K562 (cell line): Measurements from ENCODE around the gene COPS6. TPM values are rescaled to one million over a fixed set of nuclear protein-coding genes. Genes with fewer than 3 reads are reported as not detected.
A peak's percentile ranks its signal among the peaks of the same experiment; 100 is the strongest.

Experiments used
- ATF1 ChIP-seq, 2 experiments: fragments of 450-650 bp in 1 of 2; IDR thresholded peaks; 2 replicates each; pipeline ENCODE4 v1.6.1; 2016; ENCODE audit warnings: missing compliant biosample characterization in 1 of 2, missing genetic modification characterization in 1 of 2
- CBX1 ChIP-seq: sonication (generic); IDR thresholded peaks from 2 replicates; pipeline ENCODE4 v1.6.1; 2016; ENCODE audit warnings: antibody characterized with exemption, low read depth, mild to moderate bottlenecking
- CEBPB ChIP-seq: fragments of 450-650 bp; IDR thresholded peaks from 2 replicates; pipeline ENCODE4 v1.6.1; 2016; ENCODE audit warnings: missing genetic modification characterization, missing compliant biosample characterization
- FOSL1 ChIP-seq: fragments of 200-800 bp; sonication (Bioruptor generic); conservative IDR thresholded peaks from 2 replicates; pipeline ENCODE4 v1.6.1; 2016; ENCODE audit warnings: missing genetic modification characterization, missing compliant biosample characterization
- NONO ChIP-seq, 2 experiments: fragments of 200-400 bp in 1 of 2; fragments of 450-650 bp in 1 of 2; formaldehyde crosslinking in 1 of 2; IDR thresholded peaks; 2 replicates each; pipeline ENCODE4 v1.6.1; 2017; ENCODE audit warnings: low read depth in 2 of 2, mild to moderate bottlenecking in 2 of 2, moderate library complexity in 2 of 2, low read length in 1 of 2
- PRPF4 ChIP-seq: fragments of 200-400 bp; formaldehyde crosslinking; IDR thresholded peaks from one replicate; pipeline ENCODE4 v1.6.1; 2017; ENCODE audit warnings: low read length, low read depth, mild to moderate bottlenecking; ENCODE audit not compliant: insufficient read depth, poor library complexity, severe bottlenecking
- SAP30 ChIP-seq: fragments of 200-600 bp; sonication (generic); IDR thresholded peaks from 2 replicates; pipeline ENCODE4 v1.6.1; 2012; ENCODE audit warnings: borderline replicate concordance, low read depth, mild to moderate bottlenecking, moderate library complexity, low read length, control low read depth, inconsistent platforms; ENCODE audit not compliant: insufficient read depth, poor library complexity, severe bottlenecking
- ZFP1 ChIP-seq: fragments of 450-650 bp; formaldehyde crosslinking; IDR thresholded peaks from 2 replicates; pipeline ENCODE4 v1.4.0; 2020; ENCODE audit warnings: mild to moderate bottlenecking, mixed read lengths
- ZKSCAN8 ChIP-seq: fragments of 200-800 bp; sonication (Bioruptor generic); IDR thresholded peaks from 2 replicates; pipeline ENCODE4 v1.6.1; 2016; ENCODE audit warnings: missing genetic modification characterization, missing compliant biosample characterization
- polyA plus RNA-seq, 8 experiments: library from polyadenylated mRNA; depleted of rRNA in 4 of 8; stranded (reverse) in 5 of 8; unstranded in 3 of 8; fragments of >200 nt; fragmentation: Nextera tagmentation in 2 of 8; fragmentation: Illumina TruSeq in 1 of 8; extraction: Ambion mirVana in 2 of 8; extraction: Trizol in 1 of 8; gene quantifications; 2 replicates each; pipeline versions ENCODE4 v1.2.1 to v1.2.3, GENCODE V29; 2011 to 2014; ENCODE audit warnings: inconsistent platforms in 1 of 8, missing spikeins in 1 of 8
- total RNA-seq, 7 experiments: library from RNA; depleted of rRNA in 6 of 7; stranded (reverse); fragments of >200 nt in 6 of 7; fragmentation: Illumina TruSeq in 2 of 7; extraction: Trizol in 2 of 7; gene quantifications; 2 replicates each; pipeline versions ENCODE4 v1.2.1 to v1.2.3, GENCODE V29; 2011 to 2021; ENCODE audit warnings: low replicate concordance in 1 of 7
- TF ChIP-seq, protein P1 (sequence below): sonication (generic); formaldehyde crosslinking; IDR thresholded peaks from 2 replicates; pipeline ENCODE4 v1.8.0; 2023; ENCODE audit warnings: missing genetic modification reagents, mild to moderate bottlenecking, borderline replicate concordance
- TF ChIP-seq, protein P2 (sequence below): fragments of 450-650 bp; formaldehyde crosslinking; IDR thresholded peaks from 2 replicates; pipeline ENCODE4 v1.4.0; 2020; ENCODE audit warnings: mild to moderate bottlenecking, moderate library complexity
- TF ChIP-seq, protein P3 (sequence below): sonication (generic); formaldehyde crosslinking; IDR thresholded peaks from 2 replicates; pipeline ENCODE4 v1.8.1; 2023; ENCODE audit warnings: mild to moderate bottlenecking, missing genetic modification reagents

COPS6 gene
- total and polyA plus RNA-seq, 9 of the 15 experiments (the other 6 are each of a cell fraction or from before 2014, with no cell fraction given): 63.0 to 331 (median 168) TPM

DNA sequence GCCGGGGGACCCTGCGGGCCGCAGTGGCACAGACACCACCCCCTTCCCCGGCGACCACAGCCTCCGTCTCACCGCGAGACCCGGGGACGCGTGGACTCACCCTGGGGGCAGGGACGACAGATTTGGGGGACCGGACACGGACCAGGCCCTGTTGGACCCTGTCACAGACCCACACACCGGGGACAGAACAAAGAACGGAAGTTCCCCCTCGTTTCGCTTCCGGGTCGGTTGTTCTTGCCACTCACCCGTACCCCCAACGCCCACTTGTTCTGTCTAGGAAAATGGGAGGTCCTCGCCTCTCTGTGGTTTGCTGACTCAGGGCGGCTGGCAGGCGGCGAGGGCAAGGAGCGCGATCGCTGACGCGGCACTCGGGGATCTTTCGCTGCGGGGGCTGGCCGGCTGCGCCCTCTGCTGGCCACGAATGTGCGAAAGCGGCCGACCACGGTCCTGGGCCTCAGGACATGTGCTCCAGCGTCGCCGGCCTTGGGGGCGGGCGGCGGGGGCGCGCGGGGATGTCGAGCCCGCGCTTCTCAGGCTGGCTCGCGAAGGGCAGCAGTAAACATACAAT lies 7.2 kb upstream of the COPS6 start, which contains the start of gene ZNF3 (continued):
- TF ChIP-seq, protein P1, sequence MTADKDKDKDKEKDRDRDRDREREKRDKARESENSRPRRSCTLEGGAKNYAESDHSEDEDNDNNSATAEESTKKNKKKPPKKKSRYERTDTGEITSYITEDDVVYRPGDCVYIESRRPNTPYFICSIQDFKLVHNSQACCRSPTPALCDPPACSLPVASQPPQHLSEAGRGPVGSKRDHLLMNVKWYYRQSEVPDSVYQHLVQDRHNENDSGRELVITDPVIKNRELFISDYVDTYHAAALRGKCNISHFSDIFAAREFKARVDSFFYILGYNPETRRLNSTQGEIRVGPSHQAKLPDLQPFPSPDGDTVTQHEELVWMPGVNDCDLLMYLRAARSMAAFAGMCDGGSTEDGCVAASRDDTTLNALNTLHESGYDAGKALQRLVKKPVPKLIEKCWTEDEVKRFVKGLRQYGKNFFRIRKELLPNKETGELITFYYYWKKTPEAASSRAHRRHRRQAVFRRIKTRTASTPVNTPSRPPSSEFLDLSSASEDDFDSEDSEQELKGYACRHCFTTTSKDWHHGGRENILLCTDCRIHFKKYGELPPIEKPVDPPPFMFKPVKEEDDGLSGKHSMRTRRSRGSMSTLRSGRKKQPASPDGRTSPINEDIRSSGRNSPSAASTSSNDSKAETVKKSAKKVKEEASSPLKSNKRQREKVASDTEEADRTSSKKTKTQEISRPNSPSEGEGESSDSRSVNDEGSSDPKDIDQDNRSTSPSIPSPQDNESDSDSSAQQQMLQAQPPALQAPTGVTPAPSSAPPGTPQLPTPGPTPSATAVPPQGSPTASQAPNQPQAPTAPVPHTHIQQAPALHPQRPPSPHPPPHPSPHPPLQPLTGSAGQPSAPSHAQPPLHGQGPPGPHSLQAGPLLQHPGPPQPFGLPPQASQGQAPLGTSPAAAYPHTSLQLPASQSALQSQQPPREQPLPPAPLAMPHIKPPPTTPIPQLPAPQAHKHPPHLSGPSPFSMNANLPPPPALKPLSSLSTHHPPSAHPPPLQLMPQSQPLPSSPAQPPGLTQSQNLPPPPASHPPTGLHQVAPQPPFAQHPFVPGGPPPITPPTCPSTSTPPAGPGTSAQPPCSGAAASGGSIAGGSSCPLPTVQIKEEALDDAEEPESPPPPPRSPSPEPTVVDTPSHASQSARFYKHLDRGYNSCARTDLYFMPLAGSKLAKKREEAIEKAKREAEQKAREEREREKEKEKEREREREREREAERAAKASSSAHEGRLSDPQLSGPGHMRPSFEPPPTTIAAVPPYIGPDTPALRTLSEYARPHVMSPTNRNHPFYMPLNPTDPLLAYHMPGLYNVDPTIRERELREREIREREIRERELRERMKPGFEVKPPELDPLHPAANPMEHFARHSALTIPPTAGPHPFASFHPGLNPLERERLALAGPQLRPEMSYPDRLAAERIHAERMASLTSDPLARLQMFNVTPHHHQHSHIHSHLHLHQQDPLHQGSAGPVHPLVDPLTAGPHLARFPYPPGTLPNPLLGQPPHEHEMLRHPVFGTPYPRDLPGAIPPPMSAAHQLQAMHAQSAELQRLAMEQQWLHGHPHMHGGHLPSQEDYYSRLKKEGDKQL (CRISPR knock-in tag): 0 out of 2 replicates have a peak, but pooled peaks have one; percentile 40
- TF ChIP-seq, protein P2, sequence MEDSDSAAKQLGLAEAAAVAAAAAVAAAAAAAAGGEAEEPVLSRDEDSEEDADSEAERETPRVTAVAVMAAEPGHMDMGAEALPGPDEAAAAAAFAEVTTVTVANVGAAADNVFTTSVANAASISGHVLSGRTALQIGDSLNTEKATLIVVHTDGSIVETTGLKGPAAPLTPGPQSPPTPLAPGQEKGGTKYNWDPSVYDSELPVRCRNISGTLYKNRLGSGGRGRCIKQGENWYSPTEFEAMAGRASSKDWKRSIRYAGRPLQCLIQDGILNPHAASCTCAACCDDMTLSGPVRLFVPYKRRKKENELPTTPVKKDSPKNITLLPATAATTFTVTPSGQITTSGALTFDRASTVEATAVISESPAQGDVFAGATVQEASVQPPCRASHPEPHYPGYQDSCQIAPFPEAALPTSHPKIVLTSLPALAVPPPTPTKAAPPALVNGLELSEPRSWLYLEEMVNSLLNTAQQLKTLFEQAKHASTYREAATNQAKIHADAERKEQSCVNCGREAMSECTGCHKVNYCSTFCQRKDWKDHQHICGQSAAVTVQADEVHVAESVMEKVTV (CRISPR knock-in tag): peak; percentile 81
- TF ChIP-seq FOSL1 (tag): peak; percentile 94
- no peak for TF ChIP-seq ZKSCAN8 (CRISPR knock-in tag)
- TF ChIP-seq CEBPB: no peak
- TF ChIP-seq ATF1 (CRISPR knock-in tag; IDR thresholded peaks at IDR 0.05): peak; percentile 50; the same call in 1 of the 2 replicates
- peak; percentile 93 for TF ChIP-seq ATF1 (tag; IDR thresholded peaks at IDR 0.05)
- TF ChIP-seq, protein P3, sequence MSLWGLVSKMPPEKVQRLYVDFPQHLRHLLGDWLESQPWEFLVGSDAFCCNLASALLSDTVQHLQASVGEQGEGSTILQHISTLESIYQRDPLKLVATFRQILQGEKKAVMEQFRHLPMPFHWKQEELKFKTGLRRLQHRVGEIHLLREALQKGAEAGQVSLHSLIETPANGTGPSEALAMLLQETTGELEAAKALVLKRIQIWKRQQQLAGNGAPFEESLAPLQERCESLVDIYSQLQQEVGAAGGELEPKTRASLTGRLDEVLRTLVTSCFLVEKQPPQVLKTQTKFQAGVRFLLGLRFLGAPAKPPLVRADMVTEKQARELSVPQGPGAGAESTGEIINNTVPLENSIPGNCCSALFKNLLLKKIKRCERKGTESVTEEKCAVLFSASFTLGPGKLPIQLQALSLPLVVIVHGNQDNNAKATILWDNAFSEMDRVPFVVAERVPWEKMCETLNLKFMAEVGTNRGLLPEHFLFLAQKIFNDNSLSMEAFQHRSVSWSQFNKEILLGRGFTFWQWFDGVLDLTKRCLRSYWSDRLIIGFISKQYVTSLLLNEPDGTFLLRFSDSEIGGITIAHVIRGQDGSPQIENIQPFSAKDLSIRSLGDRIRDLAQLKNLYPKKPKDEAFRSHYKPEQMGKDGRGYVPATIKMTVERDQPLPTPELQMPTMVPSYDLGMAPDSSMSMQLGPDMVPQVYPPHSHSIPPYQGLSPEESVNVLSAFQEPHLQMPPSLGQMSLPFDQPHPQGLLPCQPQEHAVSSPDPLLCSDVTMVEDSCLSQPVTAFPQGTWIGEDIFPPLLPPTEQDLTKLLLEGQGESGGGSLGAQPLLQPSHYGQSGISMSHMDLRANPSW (CRISPR knock-in tag): peak; percentile 98
- TF ChIP-seq PRPF4: peak; percentile 34
- peak in 1 of 2 experiments; percentile 80; a peak in 1 of 4 replicates for TF ChIP-seq NONO (IDR thresholded peaks at IDR 0.05; ENCODE audit: low read depth in 2 of 2, low read length in 1 of 2)
- TF ChIP-seq SAP30: peak; percentile 34
- TF ChIP-seq ZFP1 (CRISPR knock-in tag): no peak
- peak; percentile 86 for TF ChIP-seq CBX1
